SK-N-DZ (cell line): Measurements from ENCODE around the gene CNPY1.

Experiments used
- DNase-seq: peaks from one replicate; pipeline ENCODE4 v3.0.0-alpha.2; 2015; ENCODE audit warnings: low spot score

CNPY1 gene

DNA sequence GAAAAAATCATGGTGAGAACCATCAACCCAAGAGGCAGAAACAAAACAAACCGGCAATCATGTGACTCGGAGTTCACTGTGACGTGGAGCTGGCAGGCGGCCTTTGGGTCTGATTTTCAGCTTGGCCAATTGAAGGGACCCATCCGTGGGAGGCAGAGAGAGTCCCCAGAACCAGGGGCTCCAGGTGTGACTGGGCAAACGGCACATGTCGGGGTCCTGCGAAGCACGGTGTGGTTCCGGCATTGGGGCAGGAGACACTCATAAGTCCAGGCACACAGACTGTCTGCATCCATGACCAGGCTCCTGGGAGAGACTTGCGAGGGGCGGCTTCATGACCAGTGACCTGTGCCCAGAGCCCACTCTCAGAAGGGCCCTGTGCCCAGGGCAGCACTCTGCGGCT, 12.6 kb upstream of the CNPY1 start:
- no peak for DNase-seq

DNA sequence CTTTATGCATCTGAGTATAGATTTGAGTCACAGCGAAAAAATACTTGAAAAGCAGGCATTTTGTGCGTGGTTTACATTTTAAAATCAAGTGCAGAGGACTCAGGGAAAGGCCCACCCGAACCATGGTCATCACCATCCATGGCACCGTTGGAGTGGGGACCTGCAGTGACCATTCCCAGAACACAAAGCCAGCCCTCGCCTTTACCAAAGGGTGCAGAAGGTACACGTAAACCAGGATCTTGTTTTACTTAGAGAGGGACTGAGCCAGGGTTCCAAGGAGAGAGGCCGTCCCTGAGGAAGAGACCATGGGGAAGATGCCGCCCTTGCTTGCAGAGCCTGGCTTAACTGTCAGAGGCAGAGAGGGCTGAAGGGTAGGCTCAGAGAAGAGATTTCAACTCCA, 12.0 kb upstream of the CNPY1 start:
- DNase-seq: no peak

DNA sequence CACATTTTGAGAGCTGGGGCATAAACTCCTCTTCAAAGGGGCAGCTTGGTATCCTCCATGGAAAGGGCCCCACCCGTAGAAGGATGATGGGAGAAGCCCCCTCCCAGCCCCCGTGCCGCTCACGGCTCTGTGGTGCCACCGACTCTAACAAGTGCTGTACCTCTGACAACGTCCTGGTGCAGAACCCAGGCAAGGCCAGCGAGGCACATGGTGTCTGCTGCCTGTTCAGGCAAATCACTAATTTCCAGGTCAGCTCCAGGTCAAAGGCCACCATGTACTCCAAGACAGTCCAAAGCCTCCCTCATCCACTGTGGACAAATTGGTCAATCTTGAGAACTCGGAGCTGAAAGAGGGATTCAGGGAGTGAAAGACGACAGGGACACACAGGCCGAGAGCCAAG, 11.4 kb upstream of the CNPY1 start:
- no peak for DNase-seq

DNA sequence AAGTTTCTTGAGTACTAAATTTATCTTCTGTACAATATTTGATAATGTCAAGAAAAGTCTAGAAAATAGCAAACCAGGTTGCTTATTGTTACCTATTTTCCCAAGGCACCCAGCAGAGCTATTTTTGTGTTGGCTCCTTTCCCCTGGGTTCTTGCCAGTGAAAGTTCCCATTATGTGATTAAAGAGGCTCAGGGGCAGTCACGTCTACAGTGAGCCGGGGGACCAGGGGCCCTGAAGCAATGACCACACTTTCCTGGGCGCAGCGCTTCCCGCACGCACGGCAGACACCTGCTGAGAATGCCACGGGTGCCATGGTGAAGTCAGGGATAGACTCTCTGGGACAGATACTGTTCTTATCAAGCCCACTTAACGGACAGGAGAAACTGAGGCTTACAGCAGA, 10.4 kb upstream of the CNPY1 start:
- DNase-seq: no peak

DNA sequence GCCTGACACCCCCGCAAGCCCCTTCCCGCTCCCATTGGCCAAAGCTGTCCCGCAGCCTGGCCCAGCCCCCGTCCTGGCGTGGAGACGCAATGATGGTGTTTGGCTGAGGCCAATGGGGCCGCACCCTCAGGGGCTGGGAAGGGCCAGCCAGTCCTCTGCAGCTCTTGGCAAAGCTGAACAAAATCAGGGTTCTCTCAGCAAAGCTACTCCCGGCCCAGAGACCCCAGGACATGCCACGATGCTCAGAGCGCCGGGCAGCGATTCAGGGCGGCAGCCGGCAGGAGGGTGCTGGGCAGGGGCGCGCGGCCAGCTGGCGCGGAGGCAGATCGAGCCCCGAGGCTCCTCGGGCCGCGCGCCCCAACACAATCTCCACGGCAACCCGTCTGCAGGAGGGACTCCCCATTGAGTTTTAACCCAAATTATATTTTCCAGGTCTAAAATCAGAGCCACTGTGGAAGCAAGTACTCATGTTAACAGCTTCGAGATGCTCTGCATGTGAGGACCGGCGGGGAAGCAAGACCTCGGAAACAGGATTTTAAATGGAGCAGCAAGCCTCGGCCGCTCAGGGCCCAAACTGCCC, 8.8 kb upstream of the CNPY1 start:
- no peak for DNase-seq

DNA sequence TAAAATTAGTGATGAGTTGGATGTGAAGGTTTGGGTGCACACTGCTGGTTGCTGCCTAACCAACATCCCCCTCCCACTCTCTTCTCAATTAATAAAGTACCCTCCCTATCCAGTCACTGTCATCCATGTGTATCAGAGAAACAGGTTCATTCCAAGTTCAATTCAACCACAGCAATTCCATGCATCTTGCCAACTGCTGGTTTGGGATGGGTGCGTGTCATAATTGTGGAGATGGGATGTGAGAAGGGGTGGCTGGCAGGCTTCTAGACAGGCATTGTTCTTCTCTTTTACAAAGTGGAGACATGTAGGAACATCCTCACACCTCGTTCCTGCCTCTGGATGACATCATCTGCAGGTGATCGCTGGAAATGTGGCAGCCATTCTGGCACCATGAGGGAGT, 7.5 kb upstream of the CNPY1 start:
- DNase-seq: no peak

DNA sequence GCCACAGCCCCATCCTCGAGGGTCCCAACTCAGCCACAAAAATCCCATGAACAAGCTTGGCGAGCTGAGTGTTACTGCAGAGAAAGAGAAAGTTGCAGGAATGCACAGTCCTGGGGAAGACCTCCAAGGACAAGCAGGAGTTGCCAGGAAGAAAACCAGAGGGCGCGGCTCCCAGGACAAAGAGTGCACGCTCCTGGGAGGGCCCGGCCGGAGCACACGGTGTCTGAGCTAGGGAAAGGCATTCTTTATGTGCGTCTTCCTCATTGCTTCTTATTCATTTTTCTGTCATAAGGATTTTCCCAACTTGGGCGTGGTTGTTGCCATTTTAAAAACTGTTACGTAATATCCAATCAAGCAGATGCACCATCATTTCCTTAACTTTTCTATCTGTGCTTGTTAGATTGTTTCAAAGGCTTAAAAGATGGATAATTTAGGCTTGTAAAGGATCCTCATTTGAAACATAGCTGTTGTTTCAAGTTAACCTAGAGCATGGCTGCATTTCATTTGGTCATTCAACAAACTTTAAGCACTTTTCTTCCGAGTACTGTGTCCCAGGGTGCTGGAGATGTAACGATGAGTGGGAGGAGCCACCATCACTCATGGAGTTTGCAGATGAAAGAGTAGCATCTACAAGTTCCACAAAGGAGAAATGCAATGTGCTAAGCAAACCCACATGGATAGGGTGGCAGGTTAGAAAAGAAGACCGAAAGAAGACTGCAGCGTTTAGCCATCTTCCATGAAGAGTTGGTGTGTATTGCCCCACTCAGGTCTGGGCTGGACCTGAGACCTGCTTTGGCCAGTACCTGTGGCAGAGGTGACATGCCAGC, 5.6 kb upstream of the CNPY1 start:
- DNase-seq: no peak

DNA sequence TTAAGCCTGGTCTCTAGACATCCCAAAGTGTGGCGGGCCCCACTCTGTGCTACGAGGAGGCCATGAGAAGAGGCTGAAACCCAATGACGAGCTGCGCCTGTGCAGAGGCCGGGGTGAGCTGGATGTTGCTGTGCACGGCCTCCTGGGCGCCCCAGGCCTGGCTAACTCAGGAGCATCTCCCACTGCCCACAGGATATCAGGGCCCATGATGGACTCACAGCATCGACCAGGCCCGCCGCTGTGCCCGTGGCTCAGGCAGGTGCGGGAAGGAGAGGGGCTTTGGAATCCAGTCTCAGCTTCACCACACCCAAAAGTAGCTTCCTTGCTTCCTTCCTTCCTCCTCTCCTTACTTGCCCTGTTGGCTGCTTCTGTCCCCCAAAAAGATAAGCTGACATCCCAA, 4.6 kb upstream of the CNPY1 start:
- DNase-seq: no peak

DNA sequence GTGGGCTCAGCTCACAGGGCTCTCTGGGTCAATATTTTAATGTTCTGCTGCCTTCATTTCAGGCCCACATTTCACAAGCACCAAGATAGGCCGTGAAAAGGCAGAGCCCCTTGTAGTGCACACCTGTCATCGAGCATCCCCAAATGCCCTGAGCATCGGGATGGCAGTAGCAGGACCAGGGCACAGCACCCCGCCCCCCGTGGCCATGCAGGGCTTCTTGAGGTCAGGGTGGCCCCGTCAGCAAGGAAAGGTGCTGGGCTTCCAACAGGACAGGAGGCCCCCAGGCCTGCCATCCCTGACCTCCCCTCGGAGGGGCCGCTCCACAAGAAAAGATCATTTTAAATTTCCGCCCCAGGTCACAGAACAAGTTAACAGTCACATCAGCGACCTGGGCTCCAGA, 2.9 kb upstream of the CNPY1 start:
- DNase-seq: no peak

DNA sequence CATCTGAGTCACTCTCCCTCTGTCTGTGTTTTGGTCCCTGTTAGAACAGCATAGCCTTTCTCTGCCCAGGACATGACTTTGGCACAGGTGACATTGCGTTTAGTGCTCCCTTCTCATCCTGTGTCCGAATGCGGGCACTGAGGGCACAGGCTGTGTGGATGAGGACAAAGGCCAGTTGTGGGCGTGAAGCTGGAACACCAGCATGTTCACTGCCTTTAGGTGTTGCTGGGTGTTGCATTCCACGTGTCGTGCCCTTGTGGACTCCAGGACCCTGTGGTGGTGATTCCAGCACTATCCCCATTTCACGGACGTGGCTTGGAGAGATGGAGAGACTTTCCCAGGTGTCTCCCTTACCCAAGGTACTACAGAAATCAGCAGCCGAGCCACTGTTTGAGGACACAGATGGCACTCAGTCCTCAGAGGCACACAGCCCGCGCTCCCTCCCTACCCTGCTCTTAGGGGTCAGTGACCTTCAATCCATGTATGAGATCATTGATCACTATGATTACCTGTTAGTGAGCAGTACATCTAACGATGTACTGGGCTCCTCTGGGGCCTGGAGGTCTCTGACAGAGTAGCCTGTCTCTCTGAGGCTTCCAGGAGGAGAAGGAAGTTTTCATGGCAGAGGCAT, 917 bp upstream of the CNPY1 start:
- DNase-seq: no peak

DNA sequence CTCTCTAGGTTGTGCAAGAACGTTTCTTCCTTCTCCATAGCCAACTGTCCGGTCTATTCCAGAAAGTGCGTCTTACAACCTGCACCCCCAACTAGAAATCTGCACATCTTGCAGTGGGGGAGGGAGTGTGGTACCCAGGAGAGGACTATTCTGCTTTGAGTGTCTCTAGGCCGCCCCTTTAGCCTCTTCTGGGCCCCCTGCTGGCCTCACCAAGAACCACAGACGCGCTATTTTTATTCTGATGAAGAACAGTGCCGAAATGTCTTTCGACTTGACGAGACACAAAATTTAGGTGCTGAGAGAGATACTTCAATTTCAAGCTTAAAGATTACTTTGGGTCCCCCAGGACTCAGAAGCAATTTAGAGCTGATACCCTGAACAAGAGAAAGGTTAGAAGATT, 1.0 kb downstream of the CNPY1 start:
- DNase-seq: no peak

DNA sequence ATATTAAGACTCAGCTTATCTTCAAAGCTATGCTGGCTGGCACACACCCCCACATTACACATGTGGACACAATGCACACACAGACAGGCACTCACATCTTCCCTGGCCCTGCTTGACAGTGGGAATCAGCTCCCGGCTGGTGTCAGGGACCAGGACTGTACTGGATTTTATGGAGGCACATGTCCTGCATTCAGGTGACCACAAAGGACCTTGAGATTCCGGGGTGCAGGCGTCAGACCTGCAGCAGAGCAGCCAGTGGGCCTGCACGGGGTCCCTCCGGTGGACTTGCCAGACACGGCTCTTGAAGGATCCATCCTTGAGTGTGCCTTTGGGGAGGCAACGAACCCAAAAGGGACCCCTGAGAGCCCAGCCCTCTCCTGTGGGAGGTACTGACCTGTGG, 1.9 kb downstream of the CNPY1 start:
- no peak for DNase-seq

DNA sequence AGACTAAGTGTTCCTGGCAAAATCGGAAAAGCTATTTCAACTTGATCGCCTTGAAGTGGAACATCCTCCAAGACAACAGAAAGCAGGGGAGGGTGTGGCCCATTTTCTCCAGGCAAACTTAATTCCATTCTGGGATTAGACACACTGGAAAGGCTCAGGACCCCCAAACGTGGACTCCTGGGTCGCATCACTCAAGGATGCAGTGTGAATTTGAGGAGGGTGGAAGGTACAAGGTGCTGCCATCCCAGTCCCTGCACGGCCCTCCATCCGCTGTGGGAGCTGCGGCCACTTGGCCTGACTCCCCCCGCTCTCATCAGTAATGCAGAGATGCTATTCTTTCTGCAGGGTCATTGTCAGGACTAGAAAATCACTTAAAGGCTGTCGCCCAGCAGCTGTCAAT, 2.4 kb downstream of the CNPY1 start:
- no peak for DNase-seq

DNA sequence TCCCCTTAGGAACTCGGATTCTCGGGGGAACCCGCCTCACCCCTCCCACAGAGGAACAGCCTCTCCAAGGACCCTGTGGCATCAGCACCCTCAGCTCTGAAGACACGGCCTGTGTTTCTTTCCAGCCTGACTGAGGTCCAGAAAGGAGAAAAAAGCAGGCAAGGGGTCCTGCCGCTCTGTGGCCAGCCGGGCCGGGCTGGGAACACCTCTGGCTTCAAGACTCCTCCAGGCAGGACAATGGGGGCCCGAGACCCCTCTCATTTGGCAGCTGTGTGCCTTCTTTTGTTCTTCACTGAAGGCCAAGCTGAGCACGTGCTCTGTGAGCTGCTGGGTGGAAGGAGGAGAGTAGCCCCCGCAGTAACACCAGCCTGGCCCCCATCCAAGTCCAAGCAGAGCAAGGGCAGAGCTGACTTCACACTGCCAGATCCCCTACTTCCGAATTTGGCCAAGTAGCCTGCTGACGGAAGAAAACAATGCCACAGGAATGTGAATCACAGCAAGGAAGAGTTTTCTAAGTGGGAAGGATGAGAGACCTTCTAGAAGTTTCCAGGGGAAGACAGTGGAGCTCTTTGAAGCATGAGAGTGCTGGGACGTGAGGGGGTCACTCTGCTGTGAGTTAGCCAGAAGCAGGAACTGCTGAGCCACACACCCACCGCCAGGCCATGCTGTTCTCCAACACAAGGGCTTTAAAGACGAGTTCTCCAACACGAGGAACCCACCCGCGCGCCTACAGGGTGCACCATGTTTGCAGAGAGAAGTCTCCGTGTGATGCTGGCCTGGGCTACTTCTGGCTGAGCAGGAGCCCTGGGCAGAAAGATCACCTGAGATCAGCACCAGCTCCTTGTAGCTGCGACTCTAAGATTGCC, 3.1 kb downstream of the CNPY1 start:
- DNase-seq: no peak

DNA sequence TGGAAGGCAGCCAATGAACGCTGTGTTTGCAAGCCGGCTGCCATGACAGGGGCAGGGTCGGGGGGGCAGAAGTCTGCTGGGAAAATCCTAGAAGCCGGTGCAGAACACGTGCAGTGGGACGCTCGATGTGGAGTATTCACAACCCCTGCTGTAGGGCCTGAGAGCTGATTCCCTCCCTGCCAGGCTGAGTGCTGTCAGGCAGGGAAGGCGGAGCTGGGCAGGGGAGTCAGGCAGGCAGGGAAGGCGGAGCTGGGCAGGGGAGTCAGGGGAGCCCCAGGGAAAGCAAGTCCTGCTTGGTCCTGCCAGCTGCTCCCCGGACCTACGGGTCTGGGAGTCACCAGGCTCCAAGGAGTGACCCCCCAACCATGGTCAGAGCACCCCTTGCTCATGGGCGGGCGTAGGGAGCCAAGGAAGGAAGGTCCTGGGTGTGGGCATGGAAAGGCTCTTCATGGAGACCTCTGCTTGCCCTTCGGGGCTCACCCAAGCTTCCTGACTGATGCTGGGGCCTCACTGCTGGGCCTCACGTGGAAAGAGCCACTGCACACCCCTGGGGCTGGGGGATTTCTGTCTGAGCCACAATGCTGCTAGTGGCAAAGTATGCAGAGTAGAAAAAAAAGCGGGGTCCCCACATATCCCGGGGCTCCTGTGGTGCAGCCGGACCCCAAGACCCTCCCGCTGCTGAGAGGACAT, 4.2 kb downstream of the CNPY1 start:
- no peak for DNase-seq

DNA sequence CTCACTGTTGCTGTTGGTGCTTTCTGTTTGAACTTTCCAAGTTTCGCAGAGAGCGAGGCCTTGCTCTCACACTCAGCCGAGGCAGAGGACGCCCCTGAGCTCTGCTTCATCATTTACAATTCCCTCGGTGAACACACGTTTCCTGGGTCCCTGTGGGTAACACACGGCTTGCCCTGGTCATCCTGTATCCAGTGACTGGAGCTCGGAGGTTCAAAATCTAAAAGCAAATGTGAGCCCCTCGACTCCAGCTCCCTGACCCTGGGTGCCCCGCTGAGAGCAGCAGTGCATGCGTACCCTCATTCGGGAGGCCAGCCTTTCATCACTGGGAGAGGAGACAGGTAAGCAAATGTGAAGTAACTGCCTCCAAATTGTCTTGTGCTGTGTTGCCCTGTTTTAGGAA, 5.8 kb downstream of the CNPY1 start:
- DNase-seq: no peak

DNA sequence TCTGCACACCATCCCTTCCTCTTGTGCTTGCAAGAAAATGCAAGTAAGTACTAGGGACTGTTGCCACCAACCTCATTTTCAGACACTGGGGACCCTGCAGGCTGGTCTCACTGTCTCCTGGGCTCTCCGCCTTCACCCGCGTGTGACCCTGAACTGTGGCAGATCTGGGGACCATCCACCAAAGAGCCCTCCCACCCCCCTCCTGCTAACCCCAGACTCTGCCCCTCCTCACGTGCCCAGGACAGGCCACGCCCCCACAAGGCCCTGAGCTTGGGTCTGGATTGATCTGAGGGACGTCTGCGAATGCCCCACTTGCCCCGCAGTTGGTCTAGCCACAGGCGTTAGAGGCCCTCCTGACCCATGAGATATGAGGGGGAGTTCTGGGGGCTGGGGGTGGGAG, 8.1 kb downstream of the CNPY1 start:
- DNase-seq: no peak

DNA sequence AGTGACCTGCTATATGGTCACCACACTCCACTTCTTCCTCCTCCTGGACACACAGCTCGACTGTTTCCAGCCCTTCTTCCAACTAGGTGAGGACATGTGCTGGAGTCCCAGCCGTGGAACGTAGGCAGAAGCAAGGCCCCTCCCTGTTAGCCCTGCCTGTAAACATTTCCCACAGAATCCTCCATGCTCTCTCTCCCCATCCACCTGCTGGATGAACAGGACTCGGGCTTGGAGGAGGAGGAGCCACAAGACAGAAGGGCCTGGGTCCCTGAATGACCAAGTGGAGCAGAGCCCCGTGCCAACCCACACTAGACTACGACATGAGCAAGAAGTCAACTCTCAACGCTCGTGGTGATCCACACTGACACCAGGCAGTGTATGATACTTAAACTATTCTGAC, 9.9 kb downstream of the CNPY1 start:
- no peak for DNase-seq

DNA sequence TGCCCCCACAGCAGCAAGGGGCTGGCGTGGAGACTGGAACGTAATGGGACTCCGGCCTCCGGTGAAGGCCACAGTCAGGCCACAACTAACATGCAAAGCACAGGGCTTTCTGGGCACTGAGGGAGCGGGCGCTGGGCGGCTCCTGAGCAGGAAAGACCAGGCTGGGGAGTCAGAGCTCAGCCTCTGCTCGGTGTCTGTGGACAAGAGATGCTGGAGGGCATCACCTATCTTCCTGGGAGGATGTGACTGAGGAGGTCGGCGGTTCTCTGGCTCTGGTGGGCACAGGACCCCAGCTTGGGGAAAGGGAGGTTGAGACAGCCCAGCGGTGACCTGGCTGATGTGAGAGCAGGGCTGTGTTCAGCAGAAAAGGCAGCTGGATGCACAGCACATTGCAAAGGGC, 11.7 kb downstream of the CNPY1 start:
- no peak for DNase-seq

DNA sequence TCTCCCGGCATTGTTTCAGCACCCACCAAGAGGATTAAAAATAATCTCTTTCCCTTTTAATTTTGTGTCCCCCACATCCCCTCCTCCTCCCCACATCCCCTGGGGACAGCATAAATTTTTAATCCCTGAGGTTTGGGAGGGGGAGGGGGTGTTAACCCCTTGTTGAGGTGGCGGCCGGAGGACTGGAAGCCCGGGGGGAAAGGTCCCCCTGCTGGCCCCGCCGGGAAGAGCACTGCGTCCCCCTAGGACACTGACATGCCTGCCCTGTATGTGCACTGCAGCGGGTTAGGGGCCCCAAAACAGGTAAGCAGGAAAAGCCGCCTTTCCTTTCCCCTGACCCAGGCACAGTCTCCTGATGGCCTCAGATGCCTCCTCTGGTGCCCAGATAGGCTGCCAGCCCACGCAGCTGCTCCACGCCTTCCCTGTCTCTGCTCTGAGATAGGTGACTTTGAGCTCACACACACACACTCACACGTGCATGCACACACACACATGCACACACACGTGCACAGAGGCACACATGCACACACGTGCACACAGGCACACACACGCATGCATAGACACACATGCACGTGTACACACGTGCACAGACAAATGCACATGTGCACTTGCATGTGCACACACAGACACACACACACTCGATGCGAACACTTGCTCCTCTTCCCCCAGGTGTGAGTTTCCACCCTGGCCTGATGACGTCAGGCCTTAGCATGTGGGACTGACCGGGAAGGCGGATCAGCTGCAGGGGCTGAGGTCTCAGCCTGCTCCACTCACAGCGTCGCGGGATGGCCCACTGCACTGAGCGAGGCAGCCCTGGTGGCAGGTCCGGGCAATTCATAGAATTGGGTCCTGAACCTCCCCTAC, 12.3 kb downstream of the CNPY1 start:
- DNase-seq: peak; percentile 40
